Stimulated activated CD4-positive, alpha-beta T cell treated with anti-CD3 and anti-CD28 coated beads, Interleukin-15, amount 100 ng/mL, for 48 hours (primary cell): ENCODE measurements around the gene RABL6.
"Not testable (repeated sequence)": the region's sequence is repeated elsewhere in the genome, so short reads cannot be mapped to it uniquely, and the experiment has no call there.

Experiments
- DNase-seq, 2 donors: peaks; one replicate each; pipeline ENCODE4 v3.0.0-alpha.2; 2020; ENCODE audit warnings: low read depth in 2 of 2

Gene RABL6

GRCh38 chr9:136882109-136882946 is 74.6 kb downstream of the RABL6 start:
- DNase-seq = peak; percentile 87 to 90

GRCh38 chr9:136882947-136883283 is 75.2 kb downstream of the RABL6 start:
- DNase-seq = not testable (repeated sequence)

GRCh38 chr9:136883670-136884069 is 75.9 kb downstream of the RABL6 start:
- DNase-seq = not testable (repeated sequence)

- peak; percentile 95 for DNase-seq
These were observed 78.3 kb downstream of the RABL6 start, which contains the start of gene TRAF2 for GRCh38 chr9:136885950-136886578. Gene TRAF2 (plus strand): TSS chr9:136886516. CDS start chr9:136898741, 12,225 bp downstream.

- DNase-seq = no peak
These were observed 79.2 kb downstream of the RABL6 start for GRCh38 chr9:136886610-136887597.

- no peak for DNase-seq
These were observed 80.7 kb downstream of the RABL6 start for GRCh38 chr9:136888454-136888853.

GRCh38 chr9:136889858-136890257 is 82.1 kb downstream of the RABL6 start:
- no peak for DNase-seq

- DNase-seq = no peak
These were observed 82.9 kb downstream of the RABL6 start for GRCh38 chr9:136890661-136891060.
